ENCODE measurements around the gene GPC5.
"Not testable (repeated sequence)": the region's sequence is repeated elsewhere in the genome, so short reads cannot be mapped to it uniquely, and the experiment has no call there.

- not testable (repeated sequence) for TF ChIP-seq POLR2A, CTCF (IDR thresholded peaks at IDR 0.05)
Observed at GRCh38 chr13:92898946-92899345, 1500.5 kb downstream of the GPC5 start.
